Measurements from ENCODE around the gene CHSY3.
A peak's percentile ranks its signal among the peaks of the same experiment; 100 is the strongest.

The CHSY3 gene

DNA sequence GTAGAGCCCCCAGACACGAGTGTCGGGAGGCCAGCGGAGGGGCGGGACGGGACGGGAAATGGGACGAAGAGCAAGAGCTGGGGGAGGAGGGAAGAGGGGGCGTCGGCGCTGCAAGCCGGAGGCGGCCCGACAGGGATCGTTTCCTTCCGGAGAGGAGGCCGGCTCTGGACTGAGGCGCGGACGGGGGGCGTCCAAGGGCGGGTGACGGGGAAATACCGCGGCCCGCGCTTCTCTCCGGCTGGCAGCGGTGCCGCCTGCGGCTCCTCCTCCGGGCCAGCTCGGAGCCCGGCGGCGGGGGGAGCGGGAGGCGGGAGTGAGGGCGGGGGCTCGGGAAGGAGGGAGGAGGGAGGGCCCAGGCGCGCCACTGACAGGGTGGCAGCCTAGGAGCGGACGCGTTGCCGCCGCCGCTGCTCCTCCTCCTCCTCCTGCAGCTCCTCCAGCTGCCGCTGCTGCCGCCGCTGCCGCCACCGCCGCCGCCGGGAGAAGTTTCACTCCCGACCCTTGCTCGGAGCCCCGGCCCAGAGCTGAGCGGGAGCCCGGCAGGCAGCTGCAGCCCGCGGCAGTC lies at the start of gene CHSY3:
TSS of gene CHSY3 (plus strand) at position 364 of the 565 bp plus-strand sequence.
- DNase-seq = peak; percentile 55

DNA sequence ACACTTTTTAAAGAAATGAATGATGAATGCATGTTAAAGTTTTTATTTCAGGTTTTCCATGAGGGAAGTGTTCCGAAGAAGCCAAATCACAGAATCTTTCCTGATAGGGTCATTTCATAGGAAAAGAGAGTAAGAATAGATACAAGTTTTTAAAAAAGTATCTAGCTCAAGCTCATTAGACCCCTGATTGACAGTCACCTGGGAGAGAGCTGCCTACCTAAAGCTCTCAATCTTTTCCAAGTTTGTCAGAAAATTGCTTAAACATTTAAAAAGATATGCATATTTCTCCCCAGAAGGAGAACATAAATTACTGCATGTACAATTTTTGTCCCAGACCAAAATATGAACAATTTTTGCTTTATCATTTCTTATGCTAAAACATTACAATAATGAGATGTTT lies 47.9 kb upstream of the CHSY3 start:
- no peak for DNase-seq

DNA sequence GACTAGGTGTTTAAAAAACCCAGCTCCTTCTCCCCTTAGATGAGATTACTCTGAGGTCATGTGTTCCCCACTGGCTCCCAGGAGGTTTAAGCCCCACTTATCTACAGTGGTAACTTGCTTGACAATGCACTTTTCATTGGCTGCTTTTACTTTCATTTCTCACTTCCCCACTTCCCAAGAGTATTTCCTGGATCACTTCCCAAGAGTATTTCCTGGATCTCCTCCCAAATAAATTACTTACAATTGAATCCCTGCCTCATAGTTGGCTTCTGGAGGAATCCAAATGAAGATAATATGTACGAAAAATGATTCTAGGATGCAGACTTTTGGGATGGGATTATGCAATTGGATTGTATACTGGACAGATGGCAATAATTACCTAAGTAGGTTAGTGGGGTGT lies 47.1 kb upstream of the CHSY3 start:
- DNase-seq = no peak

DNA sequence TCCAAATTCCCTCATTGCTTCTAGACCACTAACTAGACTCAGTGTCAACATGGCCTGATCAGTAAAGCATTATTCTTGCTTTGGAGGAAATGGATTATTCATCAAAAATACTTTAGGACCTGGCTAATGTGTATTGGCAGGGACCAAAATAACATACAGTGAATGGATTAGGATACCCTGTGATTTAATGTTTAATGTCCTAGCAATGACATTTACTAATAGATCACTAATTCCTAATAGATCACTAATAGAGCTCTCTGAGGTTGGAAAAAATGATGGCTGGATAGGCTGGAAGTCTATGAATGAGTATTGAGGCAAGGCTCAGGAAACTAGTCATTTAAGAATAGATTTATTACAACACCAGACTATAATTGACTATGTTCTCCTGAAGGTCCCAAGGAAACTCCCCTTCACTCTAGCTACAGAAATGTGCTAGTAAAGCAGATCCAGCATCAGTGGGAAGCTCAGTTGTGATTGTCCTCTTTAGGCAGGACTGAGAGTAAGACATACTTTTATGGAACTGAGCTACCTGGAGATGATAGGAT lies 46.1 kb upstream of the CHSY3 start:
- no peak for DNase-seq

DNA sequence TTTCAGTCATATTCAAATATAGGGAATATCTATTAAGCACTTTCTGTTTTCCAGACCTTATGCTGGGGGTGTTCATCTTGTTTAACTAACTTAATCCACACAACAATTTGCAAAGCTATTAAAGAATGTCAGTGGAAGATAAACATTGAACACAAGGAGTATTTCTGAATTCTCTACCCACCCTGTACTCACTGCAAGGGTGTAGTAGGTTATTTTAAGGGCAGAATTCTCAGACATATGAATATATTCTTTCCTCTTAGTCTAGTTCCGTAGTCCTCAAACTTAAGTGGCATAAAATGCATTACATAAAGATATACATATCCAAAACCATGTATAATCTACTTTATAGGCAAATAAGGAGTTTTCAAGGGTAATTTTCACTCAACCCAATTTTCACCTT lies 19.9 kb upstream of the CHSY3 start:
- DNase-seq = no peak

DNA sequence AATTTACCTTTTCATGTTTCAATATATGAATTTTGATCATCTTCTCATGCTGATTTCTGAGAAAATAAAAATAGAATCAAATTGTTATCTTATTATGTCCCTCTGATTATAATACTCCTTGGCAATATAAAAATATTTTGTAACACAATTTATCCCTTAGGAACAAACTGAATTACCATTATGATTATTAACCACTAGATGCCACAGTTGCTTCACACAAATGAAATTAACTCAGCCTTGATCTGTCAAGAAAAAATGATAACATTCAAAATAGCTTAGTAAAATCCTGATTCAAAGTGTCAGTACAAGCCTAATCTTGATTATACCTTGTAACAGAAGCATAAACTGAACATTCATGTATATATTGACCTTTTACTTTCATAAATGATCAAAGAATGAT lies 4.8 kb upstream of the CHSY3 start:
- DNase-seq = no peak

DNA sequence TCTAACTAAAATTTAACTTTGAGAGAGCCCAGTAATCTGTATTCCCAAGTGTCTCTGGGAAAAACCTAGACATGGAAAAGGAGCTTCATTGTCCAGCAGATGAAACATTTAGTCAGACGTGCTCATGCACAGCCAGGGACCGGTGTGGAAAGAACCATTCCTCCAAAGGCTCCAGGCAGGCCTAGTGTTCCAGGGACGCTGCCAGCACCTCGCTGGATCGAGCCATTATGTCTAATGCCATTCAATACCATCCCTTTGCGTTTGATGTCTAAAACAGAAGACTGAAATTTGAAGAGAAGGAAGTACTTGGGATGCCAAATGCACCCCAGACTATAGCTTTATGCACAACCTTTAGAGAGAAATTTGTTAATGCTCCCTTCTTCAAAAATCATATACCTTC lies 1.4 kb upstream of the CHSY3 start:
- no peak for DNase-seq

DNA sequence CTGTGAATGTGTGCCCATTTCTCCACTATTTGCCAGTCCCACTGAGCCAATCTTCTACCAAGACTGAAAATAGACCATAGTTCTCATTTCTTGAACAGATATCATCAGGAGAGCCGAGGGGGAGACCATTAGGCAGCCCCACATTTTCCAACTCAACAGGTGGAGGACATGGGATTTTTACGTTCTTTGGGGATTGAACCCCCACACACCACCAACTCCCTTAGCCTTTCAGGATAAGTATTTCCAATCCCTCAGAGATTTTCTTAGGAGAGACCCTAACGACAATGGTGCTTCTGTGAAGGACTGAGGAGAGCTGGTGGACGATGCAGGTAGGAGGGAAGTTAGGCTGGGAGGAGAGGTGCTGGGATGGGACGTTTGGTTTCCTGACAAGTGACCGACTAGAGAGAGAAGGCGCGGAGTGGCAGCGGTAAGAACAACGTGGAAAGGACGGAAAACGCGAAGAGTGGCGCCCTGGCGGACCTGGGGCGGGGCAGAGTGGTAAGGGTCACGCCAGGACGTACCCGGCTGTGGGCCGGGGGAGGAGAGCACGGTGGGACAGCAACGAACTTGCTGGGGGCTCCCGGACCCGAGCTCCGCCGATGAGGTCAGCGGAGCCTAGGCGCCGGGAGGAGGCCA lies 681 bp upstream of the CHSY3 start:
- no peak for DNase-seq

DNA sequence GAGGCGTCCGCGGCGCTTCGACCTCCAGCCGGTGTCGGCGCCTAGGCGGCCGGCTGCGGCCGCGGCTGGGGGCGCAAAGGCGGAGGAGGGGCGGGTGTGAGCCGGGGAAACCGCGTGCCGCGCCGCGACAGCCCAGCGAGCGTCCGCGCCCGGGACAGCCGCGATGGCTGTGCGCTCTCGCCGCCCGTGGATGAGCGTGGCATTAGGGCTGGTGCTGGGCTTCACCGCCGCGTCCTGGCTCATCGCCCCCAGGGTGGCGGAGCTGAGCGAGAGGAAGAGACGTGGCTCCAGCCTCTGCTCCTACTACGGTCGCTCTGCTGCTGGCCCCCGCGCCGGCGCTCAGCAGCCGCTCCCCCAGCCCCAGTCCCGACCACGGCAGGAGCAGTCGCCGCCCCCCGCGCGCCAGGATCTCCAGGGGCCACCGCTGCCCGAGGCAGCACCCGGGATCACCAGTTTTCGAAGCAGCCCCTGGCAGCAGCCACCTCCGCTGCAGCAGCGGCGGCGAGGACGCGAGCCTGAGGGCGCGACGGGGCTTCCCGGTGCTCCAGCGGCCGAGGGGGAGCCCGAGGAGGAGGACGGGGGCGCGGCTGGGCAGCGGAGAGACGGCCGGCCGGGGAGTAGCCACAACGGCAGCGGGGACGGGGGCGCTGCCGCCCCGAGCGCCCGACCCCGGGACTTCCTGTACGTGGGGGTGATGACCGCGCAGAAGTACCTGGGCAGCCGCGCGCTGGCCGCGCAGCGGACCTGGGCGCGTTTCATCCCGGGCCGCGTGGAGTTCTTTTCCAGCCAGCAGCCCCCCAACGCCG lies 605 bp downstream of the CHSY3 start:
- no peak for DNase-seq

DNA sequence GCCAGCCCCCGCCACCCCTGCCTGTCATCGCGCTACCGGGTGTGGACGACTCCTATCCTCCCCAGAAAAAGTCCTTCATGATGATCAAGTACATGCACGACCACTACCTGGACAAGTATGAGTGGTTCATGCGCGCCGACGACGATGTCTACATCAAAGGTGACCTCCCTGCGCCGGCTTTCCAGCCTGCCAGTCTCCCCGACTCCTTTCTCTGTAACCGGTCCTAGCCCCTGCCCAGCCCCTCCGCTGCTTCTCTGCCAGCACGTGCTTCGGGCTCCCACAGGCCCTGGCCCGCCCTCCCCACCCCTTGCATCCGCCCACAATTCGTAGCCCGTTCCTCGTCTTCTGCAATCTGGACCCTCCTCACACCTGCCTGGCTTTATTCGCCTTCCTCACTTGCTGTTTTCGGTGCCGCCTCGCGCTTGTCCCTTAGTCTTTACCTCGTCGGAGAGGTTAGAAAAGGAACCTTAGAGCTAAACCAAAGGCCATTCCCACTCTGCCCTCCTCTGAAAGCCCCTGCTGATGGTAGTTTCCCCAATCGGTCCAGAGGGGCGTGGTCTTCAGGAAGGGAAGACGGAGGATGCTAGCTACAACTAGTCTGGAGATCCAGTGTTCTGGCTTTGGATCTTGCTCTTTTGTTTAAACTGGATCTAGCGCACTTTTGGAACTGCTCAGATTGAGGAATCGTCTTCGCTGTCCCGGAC lies 1.4 kb downstream of the CHSY3 start:
- DNase-seq = no peak

DNA sequence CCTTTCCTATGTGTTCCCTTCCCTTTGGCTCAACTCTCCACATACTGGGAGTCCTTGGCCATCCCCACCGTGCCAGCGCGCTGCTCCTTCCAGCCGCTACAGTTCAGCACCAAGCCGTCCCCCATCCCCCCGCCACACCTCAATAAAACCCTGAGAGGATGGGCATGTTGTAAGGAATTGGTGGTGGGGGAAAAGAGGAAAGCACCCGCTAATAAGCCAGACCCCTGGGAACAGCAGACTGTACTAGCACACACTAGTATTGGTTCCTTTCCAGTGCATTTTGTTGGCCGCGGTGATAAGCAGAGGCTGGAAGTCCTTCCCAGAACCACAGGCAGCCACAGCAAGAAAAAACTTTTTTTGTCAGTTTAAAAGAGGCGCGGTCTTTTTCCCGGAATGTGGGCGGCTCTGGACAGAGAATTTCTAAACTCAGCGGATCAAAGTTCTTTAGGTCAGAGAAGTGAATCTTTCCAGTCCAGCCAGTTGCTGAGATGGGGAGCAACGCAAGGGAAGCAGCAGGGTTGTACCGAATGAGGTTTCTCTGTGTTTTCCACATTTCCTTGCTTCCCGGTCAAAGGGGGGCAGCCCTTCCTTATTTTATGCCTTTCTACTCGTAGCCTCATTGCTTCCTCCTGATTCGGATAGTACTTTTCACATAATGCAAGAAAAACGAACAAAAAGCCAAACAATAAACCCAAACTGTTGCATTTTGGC lies 2.1 kb downstream of the CHSY3 start:
- no peak for DNase-seq

DNA sequence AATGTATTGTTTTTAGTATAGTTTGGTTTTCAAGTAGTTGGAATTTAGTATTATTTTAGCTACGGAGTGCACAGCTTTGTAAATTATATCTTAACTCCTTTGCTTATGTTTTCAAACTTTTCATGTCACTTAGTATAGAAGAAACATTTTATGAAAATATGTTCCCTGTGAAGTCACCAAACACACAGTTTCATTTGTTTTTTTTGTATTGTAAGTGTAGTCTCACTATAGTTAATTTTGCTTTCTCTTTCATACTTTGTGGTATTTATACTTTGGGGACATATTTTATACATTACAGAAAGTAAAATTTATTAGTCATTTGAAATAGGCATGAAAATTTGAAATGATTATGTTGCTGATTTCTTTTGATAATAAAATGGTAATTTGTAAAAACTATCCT lies 5.0 kb downstream of the CHSY3 start:
- no peak for DNase-seq

DNA sequence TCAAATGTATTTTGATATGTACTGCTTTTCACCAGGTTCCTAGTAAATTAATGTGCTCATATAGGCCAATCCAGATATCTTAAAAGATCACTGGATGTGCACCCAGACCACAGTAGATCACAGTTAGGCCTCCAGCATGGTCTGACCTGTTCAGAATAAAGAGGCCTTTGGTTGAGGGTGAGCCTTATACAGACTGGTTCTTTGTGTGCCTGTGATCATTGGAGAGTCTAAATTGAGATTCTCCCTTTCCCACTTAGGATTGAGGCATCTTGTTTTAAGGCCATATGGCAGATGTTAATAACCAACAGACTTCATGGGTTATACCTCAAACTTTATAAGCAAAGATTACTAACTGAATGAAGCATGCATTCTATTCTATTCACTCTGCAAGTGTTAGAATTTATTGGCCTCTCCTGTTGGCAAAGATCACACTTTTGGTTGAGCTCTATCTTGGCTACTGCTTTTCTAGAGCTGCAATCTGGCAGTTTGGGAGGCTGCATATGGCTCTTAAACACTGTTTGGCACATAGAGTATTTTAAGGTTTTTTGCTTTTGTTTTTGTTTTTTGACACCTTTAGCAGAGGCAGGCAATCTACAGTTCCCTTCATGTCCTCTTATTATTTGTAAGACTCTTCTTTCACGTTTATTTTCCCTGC lies 8.5 kb downstream of the CHSY3 start:
- no peak for DNase-seq

DNA sequence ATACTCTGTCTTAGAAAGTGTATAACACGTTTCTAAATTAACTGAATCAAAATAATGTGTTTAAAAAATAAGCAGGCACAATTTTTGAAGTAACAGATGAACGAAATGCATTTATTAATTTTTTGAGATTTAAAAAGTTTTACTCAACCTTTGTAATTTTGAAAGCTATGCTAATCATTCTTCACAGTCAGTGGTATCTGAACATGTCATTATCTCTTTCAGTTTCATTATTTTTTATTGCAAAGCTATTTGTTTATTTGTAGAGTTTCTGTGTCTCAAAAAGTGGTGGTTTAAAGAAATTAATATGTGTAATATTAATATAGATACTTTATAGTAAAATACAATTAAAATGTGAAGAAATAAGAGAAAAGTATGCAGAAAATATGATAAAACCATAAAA lies 11.2 kb downstream of the CHSY3 start:
- DNase-seq = no peak

DNA sequence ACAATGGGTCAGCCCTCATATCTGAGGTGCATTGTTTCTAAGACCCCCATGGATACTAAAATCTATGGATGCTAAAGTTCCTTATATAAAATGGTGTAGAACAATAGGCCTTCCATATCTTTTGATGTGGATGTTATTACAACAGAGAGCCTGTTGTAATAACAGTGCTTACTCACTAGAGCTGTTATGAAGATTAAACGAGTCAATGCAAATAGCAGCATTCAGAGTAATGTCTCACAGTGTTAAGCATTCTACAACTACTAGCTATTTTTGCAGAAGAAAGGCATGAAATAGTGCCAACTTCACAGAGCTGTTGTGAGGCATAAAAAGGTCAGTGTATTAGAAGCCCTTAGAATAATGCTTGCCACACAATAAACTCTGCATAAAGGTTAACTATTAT lies 13.0 kb downstream of the CHSY3 start:
- no peak for DNase-seq

DNA sequence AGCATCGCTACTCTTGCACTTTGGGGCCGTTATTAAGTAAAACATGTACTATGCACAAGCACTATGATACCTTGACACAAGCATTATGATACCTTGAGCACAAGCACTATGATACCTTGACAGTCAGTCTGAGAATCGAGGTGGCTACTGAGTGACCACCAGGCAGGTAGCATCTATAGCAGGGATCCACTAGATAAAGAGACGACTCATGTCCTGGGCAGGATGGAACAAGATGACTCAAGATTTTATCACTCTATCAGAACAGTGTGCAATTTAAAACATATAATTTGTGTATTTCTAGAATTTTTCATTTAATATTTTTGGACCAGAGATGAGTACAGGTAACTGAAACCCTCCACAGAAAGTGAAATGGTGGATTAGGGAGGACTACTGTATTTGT lies 16.9 kb downstream of the CHSY3 start:
- no peak for DNase-seq

DNA sequence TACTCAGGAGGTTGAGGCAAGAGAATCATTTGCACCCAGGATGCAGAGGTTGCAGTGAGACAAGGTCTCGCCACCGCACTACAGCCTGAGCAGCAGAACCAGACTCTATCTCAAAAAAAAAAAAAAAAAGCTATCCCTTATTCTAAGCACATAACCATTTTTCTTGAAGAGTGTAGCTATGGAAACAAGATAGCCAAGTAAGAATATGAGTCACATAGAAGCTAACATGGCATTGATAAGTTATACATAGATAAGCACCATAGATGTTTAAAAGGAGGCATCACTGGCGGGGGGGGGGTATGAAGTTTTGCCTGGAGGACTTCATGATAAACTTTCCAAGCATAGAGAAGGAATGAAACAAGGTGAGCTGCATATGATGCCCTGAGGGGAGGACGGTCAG lies 26.0 kb downstream of the CHSY3 start:
- DNase-seq = no peak

DNA sequence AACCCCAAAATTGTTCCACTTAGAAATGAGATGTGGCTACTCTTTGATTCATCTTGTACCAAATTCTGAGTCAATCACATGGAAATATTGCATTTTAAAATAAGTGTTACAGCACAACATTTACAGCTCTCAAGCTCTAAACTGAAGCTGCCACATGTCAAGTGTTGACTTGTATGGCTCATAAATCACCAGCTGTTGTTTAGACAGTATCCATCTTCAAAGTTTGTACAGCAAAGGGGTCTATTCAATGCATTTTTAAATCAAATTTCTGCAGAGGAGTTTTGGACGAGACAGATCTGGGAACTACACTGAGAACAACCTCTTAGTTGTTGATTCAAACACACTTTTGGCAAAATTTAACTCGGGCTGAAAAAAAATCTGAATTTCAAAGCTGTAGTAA lies 31.4 kb downstream of the CHSY3 start:
- DNase-seq = no peak

DNA sequence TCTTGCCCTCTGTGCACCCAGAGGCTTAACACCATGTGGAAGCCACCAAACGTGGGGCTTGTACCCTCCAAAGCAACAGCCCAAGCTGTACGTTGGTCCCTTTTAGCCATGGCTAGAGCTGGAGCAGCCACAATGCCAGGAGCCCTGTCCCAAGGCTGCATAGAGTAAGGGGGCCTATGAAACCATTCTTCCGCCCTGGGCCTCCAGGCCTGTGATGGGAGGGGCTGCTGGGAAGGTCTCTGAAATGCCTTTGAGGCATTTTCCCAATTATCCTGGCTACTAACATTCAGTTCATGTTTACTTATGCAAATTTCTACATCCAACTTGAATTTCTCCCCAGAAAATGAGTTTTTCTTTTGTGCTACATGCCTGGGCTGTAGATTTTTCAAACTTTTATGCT lies 33.8 kb downstream of the CHSY3 start:
- DNase-seq = no peak

DNA sequence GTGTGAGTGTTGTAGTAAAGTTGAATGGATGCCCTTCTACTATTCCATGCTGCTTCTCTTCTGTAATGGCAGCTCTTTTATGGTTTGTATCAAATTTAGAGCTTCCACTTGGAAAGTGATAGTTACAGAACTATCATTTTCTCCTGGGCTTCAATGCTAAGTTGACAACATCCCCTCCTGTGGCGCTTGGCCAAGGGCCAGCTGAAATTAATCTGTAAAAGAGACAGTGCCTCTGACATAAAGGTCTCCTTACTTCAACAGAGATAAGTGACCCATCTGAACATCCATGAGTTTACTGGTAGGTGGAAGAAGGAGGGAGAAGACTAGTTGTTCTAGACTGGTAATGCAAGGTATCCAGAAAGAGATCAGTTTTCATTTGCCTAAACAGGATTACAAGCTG lies 39.7 kb downstream of the CHSY3 start:
- DNase-seq = no peak

DNA sequence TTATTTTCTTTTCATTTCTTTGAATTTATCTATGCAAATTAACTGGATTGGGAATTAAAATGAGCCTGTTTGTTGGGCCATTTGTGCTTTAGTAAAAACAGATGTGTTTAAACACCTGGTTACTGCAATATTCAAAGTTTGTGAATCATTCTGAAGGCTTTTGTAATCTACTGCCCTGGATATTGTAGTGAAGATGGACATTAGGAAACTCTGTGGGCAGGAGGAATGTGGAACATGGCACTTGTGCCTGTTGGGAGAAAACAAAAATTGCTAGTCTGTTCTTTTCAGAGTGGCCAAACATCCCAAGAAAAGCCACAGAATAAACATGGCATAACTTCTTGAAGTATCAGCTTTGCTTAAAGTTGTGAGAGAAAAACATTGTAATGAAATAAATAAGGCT lies 40.8 kb downstream of the CHSY3 start:
- no peak for DNase-seq

DNA sequence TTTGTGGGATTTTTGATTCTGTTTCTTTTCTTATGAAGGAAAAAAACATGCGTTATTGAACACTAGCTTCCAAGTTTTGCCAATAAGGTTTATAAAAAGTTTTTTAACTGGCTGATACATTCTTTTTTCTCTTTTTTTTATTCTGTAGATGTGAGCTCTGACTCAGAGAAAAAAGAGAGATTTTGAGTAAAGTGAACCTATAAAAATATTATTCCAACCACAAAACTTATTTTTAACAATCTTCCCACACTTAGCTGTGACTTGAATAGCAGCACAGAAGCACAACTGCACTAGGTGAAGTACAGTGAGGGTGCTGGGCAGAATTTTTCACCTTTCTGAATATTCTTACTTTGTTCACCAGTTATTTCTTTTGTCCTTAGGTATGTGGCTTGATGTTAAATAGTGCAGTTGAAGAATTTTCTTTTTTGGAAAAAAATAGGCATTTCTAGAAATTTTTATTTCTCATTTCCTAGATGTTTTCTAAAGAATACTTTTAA lies 41.6 kb downstream of the CHSY3 start:
- no peak for DNase-seq
